Activated T-helper 1 cell treated with anti-CD3 and anti-CD28 coated beads, Interleukin-12 subunit alpha, Interleukin-12 subunit beta, Interleukin-2, Interleukin-4 antibody, amounts not matched to agents 30 ng/mL and 10 ng/mL and 1 ng/mL, durations not matched to agents 14 hours and 24 hours and 36 hours (primary cell): Measurements from ENCODE around the gene KCNT1. TPM values are rescaled to one million over a fixed set of nuclear protein-coding genes. Genes with fewer than 3 reads are reported as not detected.

ENCODE experiments used
- DNase-seq: peaks from one replicate; pipeline ENCODE4 v3.0.0; 2021; ENCODE audit warnings: low spot score
- H3K27ac Mint-ChIP-seq: one replicate; pipeline ENCODE4 v1.8.0; 2021; ENCODE audit warnings: mild to moderate bottlenecking, mixed read lengths
- H3K27me3 Mint-ChIP-seq: one replicate; pipeline ENCODE4 v1.8.0; 2022; ENCODE audit warnings: mild to moderate bottlenecking, moderate library complexity, mixed read lengths; ENCODE audit not compliant: insufficient read depth
- H3K36me3 Mint-ChIP-seq: one replicate; pipeline ENCODE4 v1.8.0; 2021; ENCODE audit warnings: low read depth, mixed read lengths
- H3K4me1 Mint-ChIP-seq: one replicate; pipeline ENCODE4 v1.8.0; 2021; ENCODE audit warnings: low read depth, mixed read lengths
- H3K4me3 Mint-ChIP-seq: one replicate; pipeline ENCODE4 v1.8.0; 2021; ENCODE audit warnings: mild to moderate bottlenecking, moderate library complexity, mixed read lengths
- H3K9me3 Mint-ChIP-seq: one replicate; pipeline ENCODE4 v1.8.0; 2021; ENCODE audit warnings: mixed read lengths
- intact Hi-C: fragments of 100-400 bp; cut with micrococcal nuclease; formaldehyde crosslinking; loops from one replicate; pipeline ENCODE4 v1.15.1; 2024
- total RNA-seq: library from RNA; stranded (reverse); gene quantifications from 2 replicates; pipeline ENCODE4 v1.2.3, GENCODE V29; 2022

The KCNT1 gene
- total RNA-seq, 1 donor from 2014 or later = not detected

DNA sequence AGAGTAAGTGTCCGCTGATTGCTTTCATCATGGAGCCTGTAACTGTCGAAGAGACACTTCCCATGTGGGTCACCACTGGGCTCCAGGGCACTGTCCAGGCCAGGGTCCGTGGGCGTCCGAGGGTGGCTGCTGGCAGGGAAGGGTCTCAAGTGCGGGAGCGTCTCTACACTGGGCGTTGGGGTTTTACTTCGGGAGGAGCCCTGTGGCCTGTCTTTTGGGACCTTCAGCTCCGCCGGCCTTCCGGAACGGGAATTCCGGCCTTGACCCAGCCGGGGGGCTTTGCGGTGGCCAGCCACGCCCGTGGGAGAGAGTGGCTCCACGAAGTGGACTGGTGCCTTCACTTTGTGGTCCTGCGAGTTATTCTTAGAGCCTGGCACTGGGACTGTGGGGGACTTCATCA lies 119.1 kb downstream of the KCNT1 start:
- Mint-ChIP-seq H3K27ac (no peak overlapping the region), H3K4me1 (no peaks in the 10 kb centered on the region), H3K27me3 (no peaks in the 10 kb centered on the region), H3K36me3 (peaks cover 10% of the 10 kb centered on the region), H3K4me3 (no peak overlapping the region), H3K9me3 (no peaks in the 10 kb centered on the region)
- DNase-seq = no peak
- intact Hi-C loops = no loop called here

DNA sequence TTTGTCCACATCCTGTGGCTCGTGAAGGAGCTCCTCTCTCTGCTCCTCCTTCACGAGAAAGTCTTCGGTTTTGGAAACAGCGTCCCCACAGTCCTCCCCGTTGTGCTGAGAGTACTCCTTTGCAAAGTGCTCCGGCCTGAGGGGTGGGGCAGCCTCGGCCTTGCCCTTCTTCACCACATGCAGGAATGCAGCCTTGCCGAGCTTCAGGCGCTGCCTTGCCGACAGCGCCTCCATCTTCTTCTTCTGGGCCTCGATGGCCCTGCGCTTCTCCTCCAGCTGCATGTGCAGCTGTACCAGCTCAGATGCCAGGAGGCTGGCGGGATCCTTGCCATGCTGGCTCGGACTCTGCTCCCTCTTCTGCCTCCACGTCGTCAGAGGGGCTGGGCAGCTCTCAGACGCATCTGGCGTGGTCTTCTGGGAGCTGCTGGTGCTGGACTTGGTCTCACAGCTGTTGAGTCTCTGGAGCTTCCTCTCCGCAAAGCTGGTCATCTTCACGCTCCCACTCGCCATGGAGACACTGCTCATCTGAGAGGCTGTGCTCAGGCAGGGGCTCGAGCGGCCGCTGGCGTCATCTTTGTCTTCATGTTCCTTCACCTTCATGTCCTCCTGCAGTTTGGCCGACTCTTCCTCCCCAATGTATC lies 119.9 kb downstream of the KCNT1 start:
- peaks cover 8% of the 10 kb centered on the region for H3K36me3 Mint-ChIP-seq

GRCh38 chr9:135822374-135822755 lies 120.4 kb downstream of the KCNT1 start:
- no peaks in the 10 kb centered on the region for H3K27me3 Mint-ChIP-seq
- no peak overlapping the region for H3K27ac Mint-ChIP-seq
- H3K9me3 Mint-ChIP-seq = no peaks in the 10 kb centered on the region
- H3K4me1 Mint-ChIP-seq = no peaks in the 10 kb centered on the region
- peaks cover 7% of the 10 kb centered on the region for H3K36me3 Mint-ChIP-seq
- H3K4me3 Mint-ChIP-seq = no peak overlapping the region
- intact Hi-C loops = no loop called here
- DNase-seq = no peak

More for the DNA sequence above, 119.9 kb downstream of the KCNT1 start:
- no peak for DNase-seq
- no peaks in the 10 kb centered on the region for H3K9me3 Mint-ChIP-seq
- no peaks in the 10 kb centered on the region for H3K27me3 Mint-ChIP-seq
- no peak overlapping the region for H3K27ac Mint-ChIP-seq
- H3K4me3 Mint-ChIP-seq = no peak overlapping the region
- intact Hi-C loops = no loop called here
- H3K4me1 Mint-ChIP-seq = no peaks in the 10 kb centered on the region

DNA sequence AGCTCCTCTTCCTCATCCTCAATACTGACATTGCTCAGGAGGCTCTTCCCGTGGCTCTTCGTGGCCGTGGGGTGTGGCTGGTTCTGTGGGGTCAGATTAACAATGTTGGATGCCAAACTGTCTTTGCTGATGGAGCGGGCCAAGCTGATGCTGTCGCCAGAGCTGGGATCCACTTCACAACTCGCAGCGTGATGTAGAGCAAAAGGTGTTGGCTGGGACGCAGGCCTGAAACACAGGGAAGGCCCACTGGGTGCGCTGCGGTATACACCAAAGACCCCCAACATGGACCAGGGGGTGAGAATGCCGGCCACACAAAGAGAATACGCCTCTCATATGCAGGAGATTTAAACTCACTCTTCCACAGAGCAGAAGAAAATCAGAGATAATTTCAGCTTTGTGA lies 121.1 kb downstream of the KCNT1 start:
- H3K9me3 Mint-ChIP-seq = peaks cover 1% of the 10 kb centered on the region
- H3K4me1 Mint-ChIP-seq = no peaks in the 10 kb centered on the region
- H3K27ac Mint-ChIP-seq = no peak overlapping the region
- DNase-seq = no peak
- intact Hi-C loops = no loop called here
- H3K4me3 Mint-ChIP-seq = no peak overlapping the region
- H3K27me3 Mint-ChIP-seq = no peaks in the 10 kb centered on the region
- H3K36me3 Mint-ChIP-seq = peaks cover 7% of the 10 kb centered on the region

GRCh38 chr9:135825435-135826187 lies 123.6 kb downstream of the KCNT1 start:
- no peak overlapping the region for H3K4me3 Mint-ChIP-seq
- no peaks in the 10 kb centered on the region for H3K4me1 Mint-ChIP-seq
- intact Hi-C loops = no loop called here
- no peak overlapping the region for H3K27ac Mint-ChIP-seq
- H3K27me3 Mint-ChIP-seq = no peaks in the 10 kb centered on the region
- no peak for DNase-seq
- H3K9me3 Mint-ChIP-seq = peaks cover 11% of the 10 kb centered on the region
- peaks cover 18% of the 10 kb centered on the region for H3K36me3 Mint-ChIP-seq

DNA sequence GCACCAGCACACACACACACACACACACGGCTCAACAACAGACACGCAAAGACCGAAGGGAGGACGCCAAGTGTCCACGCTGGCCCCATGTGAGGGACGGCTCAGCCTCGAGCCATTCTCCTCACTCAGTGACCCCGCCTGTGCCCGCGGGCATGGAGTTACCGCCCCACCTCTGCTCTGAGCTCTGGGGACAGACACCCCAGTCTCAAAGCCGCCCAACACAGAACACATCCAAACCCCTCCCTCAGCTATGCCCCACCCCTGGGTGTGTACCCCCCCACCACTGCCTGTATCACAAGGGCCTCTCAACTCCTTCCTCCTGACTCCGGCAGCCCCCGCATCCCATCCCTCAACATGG lies 124.2 kb downstream of the KCNT1 start:
- Mint-ChIP-seq H3K4me1 (no peaks in the 10 kb centered on the region), H3K36me3 (peaks cover 18% of the 10 kb centered on the region), H3K27ac (no peak overlapping the region), H3K4me3 (no peak overlapping the region), H3K9me3 (peaks cover 11% of the 10 kb centered on the region), H3K27me3 (no peaks in the 10 kb centered on the region)
- intact Hi-C loops = no loop called here
- no peak for DNase-seq

DNA sequence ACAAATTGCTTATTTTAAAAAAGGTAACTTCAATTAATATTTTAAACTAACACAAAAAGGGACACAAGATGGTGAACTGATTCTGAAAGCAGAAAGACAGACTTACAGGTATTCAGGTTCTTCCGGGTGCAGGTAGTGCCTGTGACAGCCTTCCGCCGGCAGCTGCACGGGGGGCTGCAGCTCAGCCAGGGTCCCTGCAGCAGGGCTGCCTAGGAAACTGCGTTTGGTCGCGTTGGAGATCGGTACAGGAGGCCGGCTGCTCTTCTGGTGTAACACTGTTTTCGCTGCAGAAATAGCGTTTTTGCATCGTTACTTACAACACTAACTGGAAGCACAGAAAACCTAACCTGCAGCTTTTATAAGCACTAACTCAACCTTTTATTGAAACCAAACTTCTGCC lies 125.3 kb downstream of the KCNT1 start:
- no peak for DNase-seq
- H3K27me3 Mint-ChIP-seq = no peaks in the 10 kb centered on the region
- peaks cover 16% of the 10 kb centered on the region for H3K36me3 Mint-ChIP-seq
- H3K4me1 Mint-ChIP-seq = no peaks in the 10 kb centered on the region
- no peak overlapping the region for H3K4me3 Mint-ChIP-seq
- intact Hi-C loops = no loop called here
- peaks cover 11% of the 10 kb centered on the region for H3K9me3 Mint-ChIP-seq
- H3K27ac Mint-ChIP-seq = no peak overlapping the region

DNA sequence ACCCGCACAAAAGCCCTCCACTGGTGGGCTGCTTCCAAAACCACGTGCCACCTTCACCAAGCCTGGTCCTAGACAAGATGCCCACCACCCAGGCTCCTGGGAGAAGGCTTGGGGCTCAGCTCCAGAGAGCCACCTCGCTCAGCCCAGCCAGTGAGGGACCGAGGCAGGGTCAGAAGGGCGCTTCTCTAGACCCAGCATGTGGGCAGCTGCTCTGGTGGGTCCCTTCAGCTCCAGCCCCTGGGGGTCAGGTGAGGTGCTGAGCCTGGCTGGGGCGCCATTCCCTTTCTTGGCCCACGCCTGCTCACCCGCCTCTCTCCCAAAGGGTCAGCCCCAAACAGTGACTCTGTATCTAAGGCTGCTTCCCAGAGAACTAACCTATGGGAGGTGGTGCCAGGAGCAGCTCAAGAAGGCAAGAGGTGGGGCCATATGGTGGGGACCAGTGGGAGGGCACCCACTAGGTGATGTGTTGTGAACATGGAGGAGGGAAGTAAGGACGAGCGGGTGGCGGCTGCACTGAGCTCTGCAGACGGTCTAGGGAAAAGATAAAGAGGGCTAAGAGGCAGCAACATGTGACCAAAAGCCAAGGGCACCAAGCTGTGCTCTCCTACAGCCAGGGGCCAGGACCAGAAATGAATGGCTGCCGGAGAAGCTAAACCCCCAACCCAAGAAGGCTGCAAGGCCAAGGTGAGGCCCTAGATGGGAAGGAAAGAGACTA lies 126.0 kb downstream of the KCNT1 start:
- no peak overlapping the region for H3K4me3 Mint-ChIP-seq
- peaks cover 11% of the 10 kb centered on the region for H3K9me3 Mint-ChIP-seq
- intact Hi-C loops = no loop called here
- no peaks in the 10 kb centered on the region for H3K27me3 Mint-ChIP-seq
- no peak for DNase-seq
- no peak overlapping the region for H3K27ac Mint-ChIP-seq
- H3K36me3 Mint-ChIP-seq = peaks cover 13% of the 10 kb centered on the region
- no peaks in the 10 kb centered on the region for H3K4me1 Mint-ChIP-seq

- Mint-ChIP-seq H3K27ac (no peak overlapping the region), H3K27me3 (no peaks in the 10 kb centered on the region), H3K4me1 (no peaks in the 10 kb centered on the region), H3K36me3 (peaks cover 13% of the 10 kb centered on the region), H3K9me3 (peaks cover 11% of the 10 kb centered on the region), H3K4me3 (no peak overlapping the region)
- no peak for DNase-seq
- intact Hi-C loops = no loop called here
These were observed 126.7 kb downstream of the KCNT1 start for GRCh38 chr9:135828656-135829055.

GRCh38 chr9:135830496-135830895 lies 128.5 kb downstream of the KCNT1 start:
- Mint-ChIP-seq H3K27me3 (no peaks in the 10 kb centered on the region), H3K9me3 (peaks cover 11% of the 10 kb centered on the region), H3K36me3 (peaks cover 13% of the 10 kb centered on the region), H3K4me1 (no peaks in the 10 kb centered on the region), H3K4me3 (no peak overlapping the region), H3K27ac (no peak overlapping the region)
- DNase-seq = no peak
- intact Hi-C loops = no loop called here

- peaks cover 1% of the 10 kb centered on the region for H3K9me3 Mint-ChIP-seq
- H3K36me3 Mint-ChIP-seq = peaks cover 2% of the 10 kb centered on the region
- intact Hi-C loops = no loop called here
- no peaks in the 10 kb centered on the region for H3K27me3 Mint-ChIP-seq
- DNase-seq = no peak
- H3K4me3 Mint-ChIP-seq = no peak overlapping the region
- no peaks in the 10 kb centered on the region for H3K4me1 Mint-ChIP-seq
- H3K27ac Mint-ChIP-seq = no peak overlapping the region
These were observed 131.9 kb downstream of the KCNT1 start for GRCh38 chr9:135833864-135834263.

- Mint-ChIP-seq H3K4me1 (no peaks in the 10 kb centered on the region), H3K9me3 (no peaks in the 10 kb centered on the region), H3K27ac (no peak overlapping the region), H3K27me3 (no peaks in the 10 kb centered on the region), H3K36me3 (no peaks in the 10 kb centered on the region), H3K4me3 (no peak overlapping the region)
- intact Hi-C loops = no loop called here
- DNase-seq = no peak
These were observed 133.1 kb downstream of the KCNT1 start for GRCh38 chr9:135835131-135835530.

DNA sequence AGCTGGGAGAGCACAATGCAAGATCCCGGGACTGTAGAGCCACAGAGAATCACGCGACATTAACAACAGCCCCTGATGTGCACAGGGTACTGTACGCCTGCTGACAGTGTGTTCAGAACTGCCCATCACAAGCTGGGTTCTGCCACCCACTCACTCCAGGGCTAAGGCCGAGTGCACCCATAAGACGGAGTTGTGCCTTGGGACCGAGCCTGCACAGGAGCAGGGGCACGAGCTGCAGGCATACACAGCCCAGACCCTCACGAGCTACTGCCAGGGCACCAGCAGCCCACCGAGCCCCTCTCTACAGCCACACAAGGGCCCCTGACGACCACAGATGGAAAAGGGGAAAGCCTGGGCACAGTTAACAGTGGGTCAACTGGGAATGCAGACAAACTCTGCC lies 137.5 kb downstream of the KCNT1 start:
- Mint-ChIP-seq H3K9me3 (peaks cover 8% of the 10 kb centered on the region), H3K27ac (no peak overlapping the region), H3K4me1 (peaks cover 6% of the 10 kb centered on the region), H3K4me3 (no peak overlapping the region), H3K36me3 (peaks cover 14% of the 10 kb centered on the region), H3K27me3 (no peaks in the 10 kb centered on the region)
- intact Hi-C loops = no loop called here
- no peak for DNase-seq
